AG09309 (cell line): ENCODE results near the gene MOB3B.

Experiments used
- DNase-seq: peaks from one replicate; pipeline ENCODE4 v3.0.0-alpha.2; 2010; ENCODE audit warnings: low read depth
- H3K4me3 ChIP-seq: 2 replicates; pipeline ENCODE4 v1.5.1; 2011; ENCODE audit warnings: mild to moderate bottlenecking, low read depth, low read length, moderate library complexity; ENCODE audit not compliant: control insufficient read depth
- TF ChIP-seq, protein P1 (sequence below): IDR thresholded peaks from 2 replicates; pipeline ENCODE4 v1.5.1; 2011; ENCODE audit warnings: mild to moderate bottlenecking, low read depth, low read length, inconsistent platforms; ENCODE audit not compliant: insufficient read depth, control insufficient read depth; ENCODE audit errors: missing control alignments

MOB3B gene

DNA sequence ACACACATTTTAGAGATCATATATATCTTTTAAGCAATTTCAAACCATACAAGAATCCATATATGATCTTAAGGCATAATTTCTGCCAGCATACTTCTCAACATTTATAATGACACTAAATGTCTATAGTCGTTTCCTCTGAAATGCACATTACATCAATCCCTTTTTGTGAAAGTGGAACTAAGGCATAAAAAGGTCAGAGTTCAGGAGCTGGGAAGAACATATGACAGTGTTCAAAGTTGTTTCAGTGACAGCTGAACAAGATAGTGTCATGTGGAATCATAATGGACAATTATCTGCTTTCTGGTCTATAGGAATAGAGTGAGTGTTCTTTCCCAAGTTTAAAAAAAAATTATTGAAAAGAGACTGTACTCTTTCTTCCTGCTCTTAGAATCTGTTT is 2.4 kb upstream of the MOB3B start:
- TF ChIP-seq, protein P1, sequence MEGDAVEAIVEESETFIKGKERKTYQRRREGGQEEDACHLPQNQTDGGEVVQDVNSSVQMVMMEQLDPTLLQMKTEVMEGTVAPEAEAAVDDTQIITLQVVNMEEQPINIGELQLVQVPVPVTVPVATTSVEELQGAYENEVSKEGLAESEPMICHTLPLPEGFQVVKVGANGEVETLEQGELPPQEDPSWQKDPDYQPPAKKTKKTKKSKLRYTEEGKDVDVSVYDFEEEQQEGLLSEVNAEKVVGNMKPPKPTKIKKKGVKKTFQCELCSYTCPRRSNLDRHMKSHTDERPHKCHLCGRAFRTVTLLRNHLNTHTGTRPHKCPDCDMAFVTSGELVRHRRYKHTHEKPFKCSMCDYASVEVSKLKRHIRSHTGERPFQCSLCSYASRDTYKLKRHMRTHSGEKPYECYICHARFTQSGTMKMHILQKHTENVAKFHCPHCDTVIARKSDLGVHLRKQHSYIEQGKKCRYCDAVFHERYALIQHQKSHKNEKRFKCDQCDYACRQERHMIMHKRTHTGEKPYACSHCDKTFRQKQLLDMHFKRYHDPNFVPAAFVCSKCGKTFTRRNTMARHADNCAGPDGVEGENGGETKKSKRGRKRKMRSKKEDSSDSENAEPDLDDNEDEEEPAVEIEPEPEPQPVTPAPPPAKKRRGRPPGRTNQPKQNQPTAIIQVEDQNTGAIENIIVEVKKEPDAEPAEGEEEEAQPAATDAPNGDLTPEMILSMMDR = no peak
- no peak for DNase-seq
- no peak overlapping the region for H3K4me3 ChIP-seq

DNA sequence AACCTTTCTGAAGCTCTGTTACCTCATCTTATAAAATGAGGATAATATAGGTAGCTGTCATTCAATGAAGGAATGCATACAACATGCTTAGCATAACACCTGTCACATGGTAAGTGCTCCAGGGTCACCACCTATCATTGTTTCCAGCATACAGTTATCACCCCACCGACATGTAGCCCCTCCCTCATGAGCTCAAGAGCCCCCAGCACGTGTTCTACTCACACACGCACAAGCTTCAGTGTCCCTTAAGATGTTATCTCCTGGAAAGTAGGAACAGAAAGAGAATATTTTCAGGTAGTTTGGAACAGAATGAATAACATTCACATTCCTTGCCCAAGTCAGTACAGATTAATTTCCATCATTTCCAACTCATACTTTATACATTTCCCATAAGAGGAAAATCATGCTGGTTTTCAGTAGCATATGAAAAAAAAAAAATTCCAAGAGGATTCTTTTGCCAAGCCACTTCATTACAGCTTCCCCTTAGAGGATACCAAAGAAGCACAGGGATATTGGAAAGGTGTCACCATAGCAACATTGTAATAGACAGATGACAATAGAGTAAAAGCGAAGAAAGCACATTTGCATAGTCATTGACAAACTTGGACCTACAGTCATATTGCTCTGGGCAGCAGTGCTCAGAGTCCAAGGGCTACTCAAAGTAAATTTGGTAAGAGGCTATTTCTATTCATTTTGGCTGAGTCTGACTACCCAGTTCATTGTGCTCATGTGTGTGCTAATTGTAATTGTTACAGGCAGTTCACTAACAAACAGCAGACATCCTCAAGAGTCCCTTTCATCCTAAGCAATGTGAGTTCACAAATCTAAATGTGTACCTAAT is 1.5 kb upstream of the MOB3B start:
- TF ChIP-seq, protein P1 = no peak
- no peak for DNase-seq
- no peak overlapping the region for H3K4me3 ChIP-seq

DNA sequence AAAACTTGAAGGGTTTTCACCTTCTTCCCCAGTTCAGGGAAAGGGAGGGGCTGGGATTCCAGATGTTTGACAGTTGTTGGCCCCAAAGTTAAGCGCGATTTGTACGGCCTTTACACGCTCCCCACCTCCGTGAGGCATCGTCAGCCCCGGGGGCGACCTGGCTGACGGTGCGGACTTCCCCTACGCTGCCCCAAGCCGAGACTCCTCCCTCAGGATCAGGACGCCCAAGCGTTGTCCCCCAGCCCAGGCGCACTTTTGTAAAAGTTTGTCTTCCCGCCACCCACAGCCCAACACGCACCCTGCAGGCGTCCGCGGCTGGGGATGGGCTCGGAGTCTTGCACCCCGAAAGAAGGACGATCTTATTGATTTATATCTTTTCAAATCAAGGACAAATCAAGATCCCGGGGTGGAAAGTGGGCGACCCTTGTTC is 713 bp downstream of the MOB3B start:
- peak overlapping the region; percentile 48 for H3K4me3 ChIP-seq
- no peak for DNase-seq
- TF ChIP-seq, protein P1 = no peak

DNA sequence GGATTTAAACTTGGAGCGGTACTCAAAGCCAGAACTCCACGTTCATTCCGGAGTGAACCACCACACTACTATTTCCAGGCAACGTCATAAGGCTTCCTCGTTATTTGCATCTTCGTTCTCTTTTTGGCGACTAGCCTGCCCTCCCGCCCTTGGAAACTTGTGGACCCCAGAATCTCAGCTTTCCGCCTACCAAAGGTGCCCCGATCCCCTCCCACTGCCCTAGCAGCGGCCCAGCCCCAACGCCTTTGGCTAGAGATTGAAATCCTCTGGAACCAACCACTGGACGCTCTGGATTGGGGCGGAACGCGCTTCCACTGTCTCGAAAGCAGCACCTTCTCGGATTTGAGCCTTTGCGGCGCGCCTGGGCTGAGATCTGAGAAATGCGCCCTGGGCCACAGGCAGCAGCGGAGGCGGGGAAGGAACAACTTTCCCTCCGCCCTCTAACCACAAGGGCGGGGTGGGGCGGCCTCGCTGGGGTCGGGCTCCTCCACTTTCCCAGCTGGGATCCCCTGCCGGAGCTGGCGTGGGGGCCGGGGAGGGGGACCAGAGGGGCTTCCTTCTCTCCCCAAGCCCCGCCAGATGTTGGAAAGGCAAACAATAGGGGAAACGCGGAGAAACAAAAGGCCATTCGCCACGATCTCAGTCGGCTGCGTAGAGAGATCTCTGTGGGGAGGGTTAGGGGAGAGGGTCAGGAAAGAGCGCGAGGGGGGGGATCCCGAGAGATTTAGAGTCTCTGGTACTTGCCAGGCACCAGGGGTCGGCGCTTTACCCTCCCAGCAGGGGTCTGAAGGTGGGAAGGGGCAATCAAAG is 1.3 kb downstream of the MOB3B start:
- TF ChIP-seq, protein P1 = no peak
- H3K4me3 ChIP-seq = peak overlapping the region; percentile 48
- DNase-seq = no peak

DNA sequence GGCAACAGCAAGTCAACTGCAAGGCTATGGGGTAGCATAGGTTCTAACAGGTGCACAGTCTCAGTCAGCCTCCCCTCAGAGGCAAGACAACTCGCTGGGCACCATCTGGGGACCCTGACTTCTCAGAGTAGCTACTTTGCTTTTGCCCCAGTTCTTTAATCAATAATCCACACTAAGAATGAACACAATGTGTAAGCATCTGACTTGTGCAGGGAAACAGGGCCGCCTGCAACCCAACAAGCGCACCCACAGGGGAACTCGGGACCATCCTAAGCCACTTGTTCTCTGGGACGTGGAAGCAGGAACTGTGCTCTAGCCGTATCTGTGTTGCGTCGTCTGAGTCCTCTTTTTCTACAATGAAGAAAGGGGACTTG is 1.9 kb downstream of the MOB3B start:
- DNase-seq = no peak
- TF ChIP-seq, protein P1 = no peak
- H3K4me3 ChIP-seq = no peak overlapping the region

DNA sequence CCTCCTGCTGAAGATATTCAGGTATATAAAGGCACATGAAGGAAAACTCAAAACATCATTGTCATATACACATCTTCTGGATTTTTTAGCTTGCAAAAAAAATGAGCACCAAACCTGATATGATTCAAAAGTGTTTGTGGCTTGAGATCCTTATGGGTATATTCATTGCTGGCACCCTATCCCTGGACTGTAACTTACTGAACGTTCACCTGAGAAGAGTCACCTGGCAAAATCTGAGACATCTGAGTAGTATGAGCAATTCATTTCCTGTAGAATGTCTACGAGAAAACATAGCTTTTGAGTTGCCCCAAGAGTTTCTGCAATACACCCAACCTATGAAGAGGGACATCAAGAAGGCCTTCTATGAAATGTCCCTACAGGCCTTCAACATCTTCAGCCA is 5.4 kb downstream of the MOB3B start, which contains the start of gene IFNK:
TSS of gene IFNK (plus strand) at position 55 of the 400 bp plus-strand sequence. CDS start at position 102, 47 bp downstream.
- no peak for DNase-seq
- no peak within 1 kb of the TSS for H3K4me3 ChIP-seq
- TF ChIP-seq, protein P1 = no peak
